ENCODE data around the gene MUC21.
"Not testable (repeated sequence)": the region's sequence is repeated elsewhere in the genome, so short reads cannot be mapped to it uniquely, and the experiment has no call there.

The MUC21 gene

GRCh38 chr6:30970946-30971345, 12.6 kb upstream of the MUC21 start:
- no peak for DNase-seq

GRCh38 chr6:30972816-30973215, 10.7 kb upstream of the MUC21 start:
- no peak for DNase-seq

- DNase-seq: no peak
These were observed 8.8 kb upstream of the MUC21 start for GRCh38 chr6:30974490-30975252.

- DNase-seq: no peak
These were observed 4.4 kb upstream of the MUC21 start for GRCh38 chr6:30979141-30979540.

- DNase-seq: no peak
These were observed 3.8 kb upstream of the MUC21 start for GRCh38 chr6:30979690-30980089.

- no peak for DNase-seq
These were observed 1.4 kb upstream of the MUC21 start for GRCh38 chr6:30981942-30982772.

GRCh38 chr6:30985490-30985889, 2.0 kb downstream of the MUC21 start:
- DNase-seq: no peak

GRCh38 chr6:30987304-30987703, 3.8 kb downstream of the MUC21 start:
- no peak for DNase-seq

GRCh38 chr6:30988209-30988825, 4.8 kb downstream of the MUC21 start:
- DNase-seq: no peak

- no peak for DNase-seq
These were observed 7.0 kb downstream of the MUC21 start for GRCh38 chr6:30990422-30991086.

GRCh38 chr6:30991891-30992290, 8.4 kb downstream of the MUC21 start:
- no peak for DNase-seq

GRCh38 chr6:30997301-30997700, 13.8 kb downstream of the MUC21 start:
- DNase-seq: no peak

- DNase-seq: no peak
These were observed 15.3 kb downstream of the MUC21 start for GRCh38 chr6:30998785-30999184.

GRCh38 chr6:31000067-31000860, 16.7 kb downstream of the MUC21 start:
- DNase-seq: not testable (repeated sequence)

- DNase-seq: no peak
These were observed 17.9 kb downstream of the MUC21 start for GRCh38 chr6:31001281-31001888.

GRCh38 chr6:31002471-31002870, 19.0 kb downstream of the MUC21 start:
- DNase-seq: no peak

GRCh38 chr6:31004794-31005193, 21.3 kb downstream of the MUC21 start:
- DNase-seq: no peak

- no peak for DNase-seq
These were observed 21.9 kb downstream of the MUC21 start for GRCh38 chr6:31005249-31006020.

GRCh38 chr6:31007694-31008093, 24.2 kb downstream of the MUC21 start:
- no peak for DNase-seq

GRCh38 chr6:31008165-31008564, 24.6 kb downstream of the MUC21 start:
- no peak for DNase-seq

GRCh38 chr6:31009731-31010130, 26.2 kb downstream of the MUC21 start:
- no peak for DNase-seq
